ENCODE data around the gene CPTP. TPM values are rescaled to one million over a fixed set of nuclear protein-coding genes. Genes with fewer than 3 reads are reported as not detected.
A peak's percentile ranks its signal among the peaks of the same experiment; 100 is the strongest.

Gene CPTP
- total RNA-seq, 2 experiments from 2014 or later: 5.6 to 5.7 TPM

DNA sequence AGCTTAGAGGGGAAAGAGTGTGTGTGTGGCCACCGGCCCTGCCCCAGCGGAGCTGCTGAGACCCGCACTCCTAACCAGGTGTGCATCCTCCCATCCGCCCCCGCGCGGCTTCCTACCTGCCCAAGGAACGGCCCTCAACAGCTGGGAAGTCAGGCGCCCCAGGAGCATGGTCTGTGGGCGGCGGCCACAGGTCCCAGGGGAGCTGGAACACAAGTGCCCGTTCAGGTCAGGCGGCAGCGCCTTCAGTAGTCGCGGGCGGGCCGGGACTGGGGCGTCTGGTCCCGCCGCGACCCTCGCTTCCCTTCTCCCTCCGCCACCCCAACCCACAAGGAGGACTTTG lies 50.0 kb downstream of the CPTP start:
- H3K9me3 Mint-ChIP-seq: no peaks in the 10 kb centered on the region
- no peaks in the 10 kb centered on the region for H3K27me3 Mint-ChIP-seq (ENCODE audit: low read depth)
- peak overlapping the region; percentile 68 for H3K27ac Mint-ChIP-seq
- no peak for DNase-seq
- intact Hi-C loops (cut with micrococcal nuclease): loop anchor here (2.0 kb wide), 1 partner anchor 50 kb away; the partner anchor contains the start of genes CPTP and INTS11
- H3K4me1 Mint-ChIP-seq (ENCODE audit: low read depth): peaks cover 25% of the 10 kb centered on the region
- H3K36me3 Mint-ChIP-seq (ENCODE audit: low read depth): peaks cover 1% of the 10 kb centered on the region
- H3K4me3 Mint-ChIP-seq: peak overlapping the region; percentile 89
- CTCF ChIA-PET: interaction anchor here (1.3 kb wide), 1 partner anchor 26 kb away, joined by 3 read pairs; no protein-coding TSS in a partner anchor

DNA sequence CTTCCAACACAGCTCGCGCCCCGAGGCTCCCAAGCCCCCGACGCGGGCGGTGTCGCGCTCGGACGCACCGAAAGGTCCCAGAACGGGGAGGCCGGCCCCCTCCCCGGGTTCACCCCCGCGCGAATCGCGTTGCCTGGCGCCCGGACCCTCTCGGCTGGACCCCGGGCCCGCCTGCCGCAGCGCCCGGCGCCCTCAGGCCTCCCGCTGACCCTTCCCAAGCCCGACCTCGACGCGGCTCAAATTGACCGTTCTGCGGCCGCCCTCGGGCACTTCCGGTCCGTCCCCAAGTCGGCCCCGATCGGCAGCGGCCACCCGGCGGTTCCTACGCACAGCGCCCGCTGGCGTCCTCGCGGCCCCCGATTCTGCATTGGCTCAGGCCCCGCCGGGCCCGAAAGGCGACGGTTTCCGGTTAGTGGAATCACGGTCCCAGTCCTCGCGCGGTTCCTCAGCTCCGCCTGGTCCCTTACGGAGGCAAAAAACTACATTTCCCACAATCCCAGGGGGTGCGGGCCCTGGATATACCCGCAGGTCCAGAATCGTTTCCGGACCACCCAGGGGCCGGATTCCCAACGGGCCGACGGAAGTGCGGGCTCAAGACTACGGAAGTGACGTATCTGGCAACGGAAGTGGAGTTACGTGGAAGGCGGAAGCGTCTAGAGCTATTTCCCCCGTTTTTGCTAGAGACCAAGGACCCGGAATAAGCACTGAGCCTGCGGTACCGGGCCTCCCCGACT lies 50.5 kb downstream of the CPTP start, which contains the start of gene AURKAIP1:
Gene AURKAIP1 (minus strand): TSS at position 279 of the 734 bp plus-strand sequence. CDS start 451 bp downstream, outside the sequence.
- H3K27ac Mint-ChIP-seq: peak within 1 kb of the TSS; percentile 90
- no peaks in the 10 kb centered on the region for H3K27me3 Mint-ChIP-seq (ENCODE audit: low read depth)
- H3K36me3 Mint-ChIP-seq (ENCODE audit: low read depth): peaks cover 1% of the 10 kb centered on the region
- CTCF ChIA-PET: interaction anchor here (1.3 kb wide), 2 partner anchors 20 to 27 kb away, joined by 3 read pairs; no protein-coding TSS in a partner anchor
- peak; percentile 98 for DNase-seq
- peaks cover 25% of the 10 kb centered on the region for H3K4me1 Mint-ChIP-seq (ENCODE audit: low read depth)
- H3K9me3 Mint-ChIP-seq: no peaks in the 10 kb centered on the region
- intact Hi-C loops (cut with micrococcal nuclease): loop anchor here (1.0 to 2.0 kb wide), 9 partner anchors 24 to 259 kb away; partner anchors contain the start of genes C1orf159, CCNL2, CPTP and DVL1
- H3K4me3 Mint-ChIP-seq: peak within 1 kb of the TSS; percentile 89

DNA sequence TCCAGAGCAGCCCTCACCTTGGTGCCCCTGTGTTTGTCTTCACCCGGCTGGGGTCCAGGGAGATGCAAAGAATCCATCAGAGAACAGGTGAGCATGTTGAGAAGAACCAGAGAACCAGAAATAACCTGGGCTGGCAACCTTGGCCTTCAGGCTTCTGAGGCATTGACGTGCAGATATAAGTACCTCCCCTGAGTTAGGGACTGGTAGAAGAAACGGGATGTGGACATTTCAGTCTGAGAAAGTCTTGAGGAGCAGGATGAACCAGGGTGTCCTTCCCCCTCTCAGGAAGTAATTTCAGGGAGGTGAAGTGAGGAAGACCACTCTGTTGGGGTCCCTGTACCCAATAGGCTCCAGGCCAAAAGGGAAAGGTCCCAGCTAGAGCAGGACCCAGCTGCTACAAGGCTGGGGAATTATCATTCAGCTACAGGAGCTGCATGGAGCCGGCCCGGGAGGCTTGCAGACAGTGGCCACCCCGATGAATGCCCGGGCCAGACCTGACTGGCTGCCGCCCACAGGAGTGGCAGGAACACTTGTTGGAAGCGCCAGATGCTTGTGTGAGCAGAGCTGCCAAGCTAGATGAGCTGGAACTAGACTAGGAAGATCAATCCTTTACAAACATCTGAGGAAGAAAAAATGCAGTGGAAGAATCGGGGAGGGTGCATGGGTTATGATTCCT lies 52.1 kb downstream of the CPTP start:
- no peaks in the 10 kb centered on the region for H3K9me3 Mint-ChIP-seq
- H3K4me1 Mint-ChIP-seq (ENCODE audit: low read depth): peaks cover 18% of the 10 kb centered on the region
- H3K36me3 Mint-ChIP-seq (ENCODE audit: low read depth): peaks cover 1% of the 10 kb centered on the region
- peak overlapping the region; percentile 89 for H3K4me3 Mint-ChIP-seq
- DNase-seq: no peak
- H3K27me3 Mint-ChIP-seq (ENCODE audit: low read depth): no peaks in the 10 kb centered on the region
- intact Hi-C loops (cut with micrococcal nuclease): no loop called here
- CTCF ChIA-PET: interaction anchor here (1.4 kb wide), 1 partner anchor 64 kb away, joined by 6 read pairs; no protein-coding TSS in a partner anchor
- no peak overlapping the region for H3K27ac Mint-ChIP-seq

DNA sequence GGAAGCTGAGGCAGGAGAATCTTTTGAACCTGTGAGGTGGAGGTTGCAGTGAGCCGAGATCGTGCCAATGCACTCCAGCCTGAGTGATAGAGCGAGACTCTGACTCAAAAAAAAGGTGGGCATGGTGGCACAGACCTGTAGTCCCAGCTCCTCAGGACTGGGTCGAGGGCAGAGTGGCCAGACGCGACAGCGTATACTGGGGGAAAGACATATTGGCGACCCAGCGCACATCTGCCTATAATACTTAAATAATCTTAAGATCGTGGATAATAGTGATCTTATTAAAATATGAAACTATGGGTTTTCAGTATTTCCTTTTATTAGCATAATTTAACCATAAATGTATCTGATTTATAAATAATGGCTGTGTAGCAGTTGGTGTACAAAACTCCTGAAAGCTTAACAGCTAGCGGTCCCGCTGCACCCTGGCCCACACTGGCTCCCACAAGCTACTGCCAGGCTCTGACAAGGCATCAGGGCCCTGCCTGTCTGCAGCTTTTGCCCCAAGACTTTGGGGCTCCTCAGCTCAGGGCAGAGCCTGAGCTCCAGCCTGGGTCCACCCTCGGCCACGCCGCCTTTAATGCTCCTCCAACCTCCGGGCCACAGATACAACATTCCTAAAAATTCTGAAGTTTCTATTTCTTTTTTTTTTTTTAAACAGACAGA lies 53.1 kb downstream of the CPTP start:
- Mint-ChIP-seq H3K4me3 (no peak overlapping the region), H3K4me1 (ENCODE audit: low read depth) (peaks cover 13% of the 10 kb centered on the region), H3K9me3 (no peaks in the 10 kb centered on the region), H3K36me3 (ENCODE audit: low read depth) (peaks cover 1% of the 10 kb centered on the region), H3K27me3 (ENCODE audit: low read depth) (no peaks in the 10 kb centered on the region), H3K27ac (no peak overlapping the region)
- intact Hi-C loops (cut with micrococcal nuclease): no loop called here
- no peak for DNase-seq
- CTCF ChIA-PET: interaction anchor here (0.6 to 1.4 kb wide), 3 partner anchors 25 to 399 kb away, joined by 3 to 6 read pairs (median 4); no protein-coding TSS in a partner anchor

Small RNA genes lying within 50 kb of the gene (microRNA-seq; reads per million reads assigned to microRNA genes)
- gene MIR6726 (ENCODE audit: borderline microRNAs expressed, borderline replicate concordance) (1.6 reads per million), gene MIR6727 (ENCODE audit: borderline microRNAs expressed, borderline replicate concordance) (not detected), gene MIR6808 (ENCODE audit: borderline microRNAs expressed, borderline replicate concordance) (not detected)

Other genes starting within 250 kb of the CPTP start
- 10 to 100 TPM; 14.9 to 18.6 TPM for gene C1orf159, start 208.7 kb upstream of the CPTP start, total RNA-seq
- not detected for gene TTLL10, start 150.9 kb upstream of the CPTP start, total RNA-seq
- 10 to 100 TPM; 30.7 to 31.0 TPM for gene TNFRSF18, start 118.2 kb upstream of the CPTP start, total RNA-seq
- gene TNFRSF4, start 110.6 kb upstream of the CPTP start, total RNA-seq: 100 to 1,000 TPM; 107 to 110 TPM
- gene SDF4, start 92.8 kb upstream of the CPTP start, total RNA-seq: 10 to 100 TPM; 74.7 to 79.5 TPM
- gene B3GALT6, start 92.6 kb upstream of the CPTP start, total RNA-seq: 1 to 10 TPM; 8.7 to 9.9 TPM
- 1 to 10 TPM; 6.0 to 7.8 TPM for gene C1QTNF12, start 78.1 kb upstream of the CPTP start, total RNA-seq
- 10 to 100 TPM; 48.5 to 49.7 TPM for gene UBE2J2, start 50.9 kb upstream of the CPTP start, total RNA-seq
- 1 to 10 TPM; 5.6 to 7.6 TPM for gene SCNN1D, start 44.4 kb upstream of the CPTP start, total RNA-seq
- 10 to 100 TPM; 24.1 to 25.3 TPM for gene ACAP3, start 16.9 kb upstream of the CPTP start, total RNA-seq
- 10 to 100 TPM; 17.0 to 17.6 TPM for gene PUSL1, start 16.2 kb upstream of the CPTP start, total RNA-seq
- gene INTS11, start 142 bp upstream of the CPTP start, total RNA-seq: 100 to 1,000 TPM; 117 to 118 TPM
- gene TAS1R3, start 6.5 kb downstream of the CPTP start, total RNA-seq: under 1 TPM; 0.10 to 0.14 TPM
- gene DVL1, start 24.6 kb downstream of the CPTP start, total RNA-seq: 10 to 100 TPM; 33.4 to 35.0 TPM
- gene MXRA8, start 33.8 kb downstream of the CPTP start, total RNA-seq: under 1 TPM; 0.54 to 0.57 TPM
- 100 to 1,000 TPM; 108 TPM for gene AURKAIP1, start 50.4 kb downstream of the CPTP start, total RNA-seq
- 100 to 1,000 TPM in 1 of 2 experiments, 10 to 100 TPM in 1; 97.7 to 108 TPM for gene CCNL2, start 74.5 kb downstream of the CPTP start, total RNA-seq
- gene MRPL20, start 82.5 kb downstream of the CPTP start, total RNA-seq: 100 to 1,000 TPM; 103 to 107 TPM
- gene ANKRD65, start 96.5 kb downstream of the CPTP start, total RNA-seq: not detected
- under 1 TPM; 0.72 to 0.74 TPM for gene VWA1, start 110.9 kb downstream of the CPTP start, total RNA-seq
- gene ATAD3C, start 124.9 kb downstream of the CPTP start, total RNA-seq: under 1 TPM; 0.42 to 0.57 TPM
- gene ATAD3B, start 147.0 kb downstream of the CPTP start, total RNA-seq: 10 to 100 TPM; 32.7 to 38.7 TPM
- gene ATAD3A, start 187.4 kb downstream of the CPTP start, total RNA-seq: 10 to 100 TPM; 39.4 to 41.0 TPM
- not detected for gene TMEM240, start 215.8 kb downstream of the CPTP start, total RNA-seq

All from activated naive CD4-positive, alpha-beta T cell treated with anti-CD3 and anti-CD28 coated beads for 36 hours (primary cell).